Nephron progenitor cell (in vitro differentiated cells): ENCODE measurements around the gene IKBKE.

Experiments
- DNase-seq: peaks from one replicate; pipeline ENCODE4 v3.0.0; 2021
- H3K27ac Mint-ChIP-seq: 2 replicates; pipeline ENCODE4 v1.8.0; 2021; ENCODE audit warnings: mild to moderate bottlenecking, moderate library complexity, mixed read lengths
- H3K27me3 Mint-ChIP-seq: 2 replicates; pipeline ENCODE4 v1.8.0; 2021; ENCODE audit warnings: mild to moderate bottlenecking, low read depth, mixed read lengths; ENCODE audit not compliant: poor library complexity
- H3K36me3 Mint-ChIP-seq: 2 replicates; pipeline ENCODE4 v1.8.0; 2021; ENCODE audit warnings: low read depth, mixed read lengths
- H3K4me1 Mint-ChIP-seq: 2 replicates; pipeline ENCODE4 v1.8.0; 2021; ENCODE audit warnings: mixed read lengths
- H3K4me3 Mint-ChIP-seq: 2 replicates; pipeline ENCODE4 v1.8.0; 2021; ENCODE audit warnings: mild to moderate bottlenecking, moderate library complexity, mixed read lengths
- H3K9me3 Mint-ChIP-seq: 2 replicates; pipeline ENCODE4 v1.8.0; 2021; ENCODE audit warnings: mild to moderate bottlenecking, moderate library complexity, mixed read lengths
- TF ChIP-seq, protein P1 (sequence below): fragments of 200-600 bp; sonication (generic); IDR thresholded peaks from 2 replicates; pipeline ENCODE4 v1.5.0; 2021; ENCODE audit warnings: antibody characterized with exemption

The IKBKE gene

DNA sequence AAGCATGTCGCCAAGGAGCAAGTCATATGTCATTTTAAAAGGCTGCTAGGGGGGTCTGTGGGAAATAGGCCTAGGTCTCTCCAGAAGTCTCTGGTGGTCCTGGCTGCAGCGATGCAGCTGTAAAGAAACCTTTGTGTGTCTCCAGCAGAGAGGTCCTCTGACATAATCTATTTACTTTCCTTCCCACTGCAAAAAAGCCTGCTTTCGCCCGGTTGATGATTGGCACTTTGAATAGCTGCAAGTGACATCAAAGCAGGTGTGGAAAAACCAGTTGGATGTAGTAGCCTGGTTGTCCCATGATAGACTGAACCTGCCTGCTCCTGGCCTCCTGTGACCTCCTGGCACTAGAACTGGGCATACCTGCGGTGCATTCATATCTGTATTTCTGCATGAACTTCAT, 50.9 kb downstream of the IKBKE start:
- Mint-ChIP-seq H3K4me1 (peaks cover 58% of the 10 kb centered on the region), H3K4me3 (no peak overlapping the region), H3K27me3 (peaks cover 21% of the 10 kb centered on the region), H3K27ac (no peak overlapping the region), H3K9me3 (no peaks in the 10 kb centered on the region), H3K36me3 (no peaks in the 10 kb centered on the region)
- TF ChIP-seq, protein P1, sequence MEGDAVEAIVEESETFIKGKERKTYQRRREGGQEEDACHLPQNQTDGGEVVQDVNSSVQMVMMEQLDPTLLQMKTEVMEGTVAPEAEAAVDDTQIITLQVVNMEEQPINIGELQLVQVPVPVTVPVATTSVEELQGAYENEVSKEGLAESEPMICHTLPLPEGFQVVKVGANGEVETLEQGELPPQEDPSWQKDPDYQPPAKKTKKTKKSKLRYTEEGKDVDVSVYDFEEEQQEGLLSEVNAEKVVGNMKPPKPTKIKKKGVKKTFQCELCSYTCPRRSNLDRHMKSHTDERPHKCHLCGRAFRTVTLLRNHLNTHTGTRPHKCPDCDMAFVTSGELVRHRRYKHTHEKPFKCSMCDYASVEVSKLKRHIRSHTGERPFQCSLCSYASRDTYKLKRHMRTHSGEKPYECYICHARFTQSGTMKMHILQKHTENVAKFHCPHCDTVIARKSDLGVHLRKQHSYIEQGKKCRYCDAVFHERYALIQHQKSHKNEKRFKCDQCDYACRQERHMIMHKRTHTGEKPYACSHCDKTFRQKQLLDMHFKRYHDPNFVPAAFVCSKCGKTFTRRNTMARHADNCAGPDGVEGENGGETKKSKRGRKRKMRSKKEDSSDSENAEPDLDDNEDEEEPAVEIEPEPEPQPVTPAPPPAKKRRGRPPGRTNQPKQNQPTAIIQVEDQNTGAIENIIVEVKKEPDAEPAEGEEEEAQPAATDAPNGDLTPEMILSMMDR, result no peak
- no peak for DNase-seq

GRCh38 chr1:206521694-206522402, 51.6 kb downstream of the IKBKE start:
- Mint-ChIP-seq H3K27ac (no peak overlapping the region), H3K4me3 (no peak overlapping the region), H3K27me3 (peaks cover 20% of the 10 kb centered on the region), H3K4me1 (peaks cover 64% of the 10 kb centered on the region), H3K36me3 (no peaks in the 10 kb centered on the region), H3K9me3 (no peaks in the 10 kb centered on the region)
- TF ChIP-seq, protein P1, result no peak
- no peak for DNase-seq

GRCh38 chr1:206524739-206525364, 54.6 kb downstream of the IKBKE start:
- Mint-ChIP-seq H3K4me1 (peaks cover 44% of the 10 kb centered on the region), H3K36me3 (no peaks in the 10 kb centered on the region), H3K4me3 (no peak overlapping the region), H3K9me3 (no peaks in the 10 kb centered on the region), H3K27me3 (peaks cover 16% of the 10 kb centered on the region), H3K27ac (no peak overlapping the region)
- DNase-seq, result no peak
- TF ChIP-seq, protein P1, result no peak

DNA sequence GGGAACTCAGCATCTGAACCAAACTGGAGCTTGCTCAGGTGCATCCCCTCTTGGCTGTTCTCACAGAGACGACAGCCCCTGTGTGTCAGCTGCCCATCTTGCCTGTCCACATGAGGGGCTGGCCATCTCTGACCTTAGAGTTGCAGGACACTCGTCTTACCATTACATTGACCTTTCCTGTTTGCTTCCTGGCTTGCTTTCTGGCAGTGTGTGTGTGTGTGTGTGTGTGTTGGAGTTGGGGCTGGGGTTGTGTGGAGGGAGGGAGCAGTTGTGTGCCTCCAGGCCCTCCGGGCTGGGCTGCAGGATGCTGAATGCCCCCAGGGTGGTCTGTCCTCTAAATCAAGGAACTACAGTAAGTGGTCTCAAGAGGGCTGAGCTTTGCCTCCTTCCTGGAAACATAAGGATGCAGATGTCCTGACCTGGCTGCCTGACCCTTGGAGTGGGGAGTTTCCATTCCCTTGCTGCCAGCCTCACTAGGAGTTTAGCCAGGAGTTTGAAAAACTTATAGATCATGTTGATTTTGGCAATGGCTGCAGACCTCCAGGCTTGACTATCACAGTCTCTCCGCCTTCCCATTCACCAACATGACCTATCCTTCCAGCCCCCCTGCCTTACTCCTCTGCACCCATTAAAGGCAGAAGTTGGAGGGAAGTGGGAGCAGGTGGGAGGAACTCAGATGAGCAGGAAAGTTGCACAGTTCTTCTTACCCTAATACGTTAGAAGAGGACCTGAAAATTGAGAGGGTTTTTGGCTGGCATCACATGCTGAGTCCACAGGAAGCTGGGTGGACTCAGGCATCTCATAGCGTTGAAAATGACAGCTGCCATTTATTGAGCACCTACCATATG, 56.0 kb downstream of the IKBKE start:
- H3K36me3 Mint-ChIP-seq, result no peaks in the 10 kb centered on the region
- peaks cover 16% of the 10 kb centered on the region for H3K27me3 Mint-ChIP-seq
- H3K4me1 Mint-ChIP-seq, result peaks cover 32% of the 10 kb centered on the region
- H3K9me3 Mint-ChIP-seq, result no peaks in the 10 kb centered on the region
- DNase-seq, result peak; percentile 27
- no peak overlapping the region for H3K27ac Mint-ChIP-seq
- TF ChIP-seq, protein P1, result no peak
- no peak overlapping the region for H3K4me3 Mint-ChIP-seq

DNA sequence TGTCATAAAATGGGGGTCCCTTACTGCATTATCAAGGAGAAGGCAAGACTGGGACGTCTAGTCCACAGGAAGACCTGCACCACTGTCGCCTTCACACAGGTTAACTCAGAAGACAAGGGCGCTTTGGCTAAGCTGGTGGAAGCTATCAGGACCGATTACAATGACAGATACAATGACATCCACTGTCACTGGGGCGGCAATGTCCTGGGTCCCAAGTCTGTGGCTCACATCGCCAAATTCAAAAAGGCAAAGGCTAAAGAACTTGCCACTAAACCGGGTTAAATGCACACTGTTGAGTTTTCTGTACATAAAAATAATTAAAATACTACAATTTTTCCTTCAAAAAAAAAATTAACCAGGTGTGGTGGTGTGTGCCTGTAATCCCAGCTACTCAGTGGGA, 59.1 kb downstream of the IKBKE start:
- Mint-ChIP-seq H3K36me3 (no peaks in the 10 kb centered on the region), H3K4me3 (no peak overlapping the region), H3K4me1 (peaks cover 18% of the 10 kb centered on the region), H3K27me3 (peaks cover 23% of the 10 kb centered on the region), H3K9me3 (no peaks in the 10 kb centered on the region), H3K27ac (no peak overlapping the region)
- TF ChIP-seq, protein P1, result no peak
- DNase-seq, result no peak
